KG1 (cell line): ENCODE measurements around the gene ENAH.
"Not testable (repeated sequence)": the region's sequence is repeated elsewhere in the genome, so short reads cannot be mapped to it uniquely, and the experiment has no call there.

ENCODE experiments used
- DNase-seq: peaks from one replicate; lab custom pipeline; 2025; lab: John Stamatoyannopoulos, UW

The ENAH gene

DNA sequence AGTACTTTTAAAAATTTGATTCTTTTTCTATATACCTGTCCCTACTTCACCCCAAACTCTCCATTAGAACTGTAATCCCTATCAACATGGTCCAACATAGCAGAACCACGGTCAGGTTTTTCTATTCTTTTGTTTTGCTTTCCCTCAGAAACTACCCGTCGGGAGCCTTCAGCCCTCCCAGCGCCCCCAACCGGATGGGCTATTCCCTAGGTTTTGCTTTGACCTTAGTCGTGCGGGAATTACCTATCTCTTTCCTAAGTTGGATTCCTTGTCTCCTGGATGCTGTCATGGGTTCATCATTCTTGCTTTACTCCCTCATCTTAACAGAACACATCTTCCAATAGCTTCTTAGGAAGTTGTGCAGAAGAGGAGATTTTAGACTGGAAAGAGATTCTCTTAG is 127.5 kb downstream of the ENAH start:
- no peak for DNase-seq

DNA sequence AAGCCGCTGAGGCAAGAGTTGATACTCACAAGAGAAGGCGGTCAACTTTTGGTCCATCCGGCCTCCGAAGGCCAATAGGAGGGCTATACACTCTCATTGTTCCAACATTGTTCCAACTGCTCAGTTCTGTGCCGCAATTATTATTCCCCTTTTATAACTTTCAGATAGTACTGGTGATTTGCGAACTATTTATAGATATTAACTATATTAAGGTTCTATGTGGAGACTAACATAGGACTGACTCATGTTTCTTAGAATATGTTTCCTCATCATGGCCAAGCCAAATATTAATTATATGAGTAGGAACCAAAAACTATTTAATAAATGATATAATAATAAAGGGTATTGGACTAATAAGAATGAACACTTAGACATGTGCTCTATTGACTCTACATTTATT is 128.4 kb downstream of the ENAH start:
- DNase-seq, result no peak

DNA sequence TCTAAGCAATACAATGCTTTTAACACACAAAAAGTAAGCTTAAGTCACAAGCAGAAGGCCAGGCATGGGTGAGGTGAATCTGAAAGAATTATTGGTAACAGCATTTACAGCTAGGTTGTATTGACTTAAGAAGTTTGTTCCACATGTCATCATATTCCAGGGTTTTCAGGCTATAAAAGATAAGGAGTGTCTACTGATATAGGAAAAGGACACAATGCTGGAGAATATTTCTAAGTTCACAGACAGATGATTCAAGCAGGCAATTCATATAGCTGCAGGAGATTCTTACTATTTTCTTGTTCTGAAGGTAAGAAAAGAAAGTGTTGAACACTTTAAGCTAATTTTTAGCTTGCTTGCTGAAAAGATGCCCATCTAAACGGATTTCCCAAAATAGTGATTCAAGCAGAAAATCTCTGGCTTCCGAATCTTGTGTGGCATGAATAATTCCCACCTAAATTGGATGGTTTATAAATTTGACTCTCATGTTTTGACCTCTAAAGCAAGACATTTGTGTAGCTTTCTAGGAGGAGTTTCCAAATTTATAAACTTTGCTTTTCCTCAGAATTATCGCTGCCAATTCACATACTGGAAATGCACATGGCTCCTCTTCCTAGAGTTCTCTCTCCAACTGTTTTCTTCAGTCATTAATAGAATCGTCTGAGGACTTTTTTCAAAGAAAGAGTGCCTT is 129.5 kb downstream of the ENAH start:
- no peak for DNase-seq

DNA sequence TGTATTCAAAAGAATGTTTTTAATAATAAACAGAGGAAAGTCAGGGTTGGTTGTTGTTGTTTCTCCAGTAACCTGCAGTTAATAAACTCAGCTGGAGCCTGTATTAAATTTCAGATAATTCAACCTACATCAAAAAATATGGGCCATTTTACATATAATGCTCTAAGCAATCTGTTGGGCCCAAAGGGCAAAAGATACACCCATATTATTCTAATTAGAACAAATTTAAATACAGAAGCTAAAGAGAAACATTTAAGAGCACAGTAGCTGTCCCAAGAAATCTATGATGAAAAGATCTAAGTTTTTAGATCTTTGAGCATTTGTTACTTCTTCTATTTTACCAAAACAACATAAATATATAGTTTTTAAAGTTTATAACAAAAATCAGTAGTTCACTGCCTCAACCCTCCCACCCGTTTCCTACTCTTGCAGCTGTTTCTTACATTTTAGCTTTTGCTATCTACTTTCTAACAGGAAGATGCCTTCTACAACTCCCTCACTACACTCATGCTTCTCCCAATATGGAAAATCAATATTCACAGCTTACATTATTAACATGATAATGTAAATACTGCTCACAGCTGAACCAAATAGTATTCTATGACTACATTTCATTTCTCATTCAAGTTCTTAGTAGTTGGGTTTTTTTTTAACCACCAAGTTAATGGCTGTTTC is 130.2 kb downstream of the ENAH start:
- DNase-seq, result no peak

DNA sequence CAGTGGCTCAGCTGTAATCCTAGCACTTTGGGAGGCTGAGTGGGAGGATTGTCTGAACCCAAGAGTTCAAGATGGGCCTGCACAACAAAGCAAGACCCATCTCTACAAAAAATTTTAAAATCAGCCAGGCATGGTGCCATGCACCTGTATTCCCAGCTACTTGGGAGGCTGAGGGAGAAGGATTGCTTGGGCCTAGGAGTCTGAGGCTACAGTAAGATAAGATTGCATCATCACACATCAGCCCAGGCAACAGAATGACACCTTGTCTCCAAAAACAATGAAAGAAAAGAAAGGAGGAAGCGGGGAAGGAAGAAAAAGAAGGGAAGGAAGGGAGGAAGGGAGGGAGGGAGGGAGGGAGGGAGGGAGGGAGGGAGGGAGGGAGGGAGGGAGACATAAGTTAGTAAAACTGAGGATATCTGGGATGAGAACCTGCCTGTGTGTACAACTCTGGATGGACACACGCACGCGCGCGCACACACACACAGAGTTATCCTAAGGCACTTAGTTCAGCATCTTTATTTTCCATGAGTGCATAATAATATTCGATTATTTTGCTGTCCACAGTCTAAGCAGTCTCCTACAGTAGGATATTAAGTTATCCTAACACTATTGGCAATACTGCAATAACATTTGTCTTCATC is 132.2 kb downstream of the ENAH start:
- DNase-seq, result no peak

DNA sequence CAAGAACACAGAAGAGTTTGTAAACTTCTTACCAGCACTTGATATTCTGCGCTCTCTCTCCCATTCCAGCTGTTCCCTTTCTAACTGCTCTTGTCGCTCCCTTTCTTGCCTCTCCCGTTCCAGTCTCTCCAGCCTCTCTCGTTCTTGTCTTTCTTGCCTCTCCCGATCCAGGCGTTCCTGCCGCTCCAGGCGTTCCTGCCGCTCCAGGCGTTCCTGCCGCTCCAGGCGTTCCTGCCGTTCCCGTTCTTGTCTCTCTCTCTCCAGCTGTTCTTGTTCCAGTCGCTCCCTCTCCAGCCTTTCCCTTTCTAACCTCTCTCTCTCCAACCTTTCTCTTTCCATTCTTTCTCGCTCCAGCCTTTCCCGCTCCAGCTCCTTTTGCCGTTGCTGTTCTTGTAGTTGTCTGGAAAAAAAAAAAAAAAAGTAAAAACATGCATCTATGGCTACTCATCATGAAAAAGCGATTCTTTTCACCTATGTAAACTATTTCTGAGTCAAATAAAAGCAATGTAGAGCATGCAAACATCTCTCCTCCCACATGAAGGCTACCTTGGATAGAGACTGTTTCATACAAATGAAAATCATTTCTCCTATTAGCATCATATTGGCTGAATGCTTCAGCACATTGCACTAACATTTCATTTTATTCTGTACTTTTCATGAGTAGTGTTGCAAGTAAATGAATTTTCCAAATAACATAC is 133.6 kb downstream of the ENAH start:
- DNase-seq, result no peak

DNA sequence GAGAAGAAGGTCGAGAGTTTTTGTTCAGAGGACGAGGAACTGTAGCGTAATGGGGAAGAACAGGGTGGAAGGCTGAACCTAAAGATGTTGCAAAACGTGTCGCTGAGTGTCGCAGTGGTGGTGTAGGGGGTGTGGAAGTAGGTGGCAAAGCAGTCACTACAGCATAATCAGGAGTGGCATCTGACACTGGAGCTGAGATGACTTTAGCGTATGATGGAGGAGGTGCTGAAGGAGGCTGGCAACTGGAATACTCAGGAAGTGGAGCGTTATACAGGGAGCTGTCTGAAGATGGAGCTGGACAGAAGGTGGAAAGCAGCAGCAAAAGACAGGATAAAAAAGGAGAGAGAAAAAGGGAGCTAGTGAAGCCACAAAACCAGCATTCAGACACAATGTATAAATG is 135.2 kb downstream of the ENAH start:
- no peak for DNase-seq

DNA sequence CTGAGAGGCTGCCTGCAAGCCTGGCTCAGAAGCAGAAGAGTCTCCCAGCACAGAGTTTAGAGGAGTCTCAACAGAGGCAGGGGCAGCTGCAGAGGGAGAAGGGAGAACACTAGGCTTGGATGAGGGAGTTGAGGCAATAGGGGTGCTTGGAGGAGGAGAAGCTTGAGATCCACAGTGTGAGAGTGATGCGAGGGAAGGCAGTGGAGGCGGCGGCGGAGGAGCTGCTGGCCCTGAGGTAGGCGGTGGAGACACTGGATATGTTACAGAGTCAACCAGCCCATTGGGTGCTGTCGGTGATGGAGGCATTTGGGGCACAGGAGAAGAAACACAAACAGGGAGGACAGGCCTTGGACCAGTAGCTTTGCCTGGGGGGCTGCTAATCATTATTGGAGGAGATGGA is 135.7 kb downstream of the ENAH start:
- no peak for DNase-seq

DNA sequence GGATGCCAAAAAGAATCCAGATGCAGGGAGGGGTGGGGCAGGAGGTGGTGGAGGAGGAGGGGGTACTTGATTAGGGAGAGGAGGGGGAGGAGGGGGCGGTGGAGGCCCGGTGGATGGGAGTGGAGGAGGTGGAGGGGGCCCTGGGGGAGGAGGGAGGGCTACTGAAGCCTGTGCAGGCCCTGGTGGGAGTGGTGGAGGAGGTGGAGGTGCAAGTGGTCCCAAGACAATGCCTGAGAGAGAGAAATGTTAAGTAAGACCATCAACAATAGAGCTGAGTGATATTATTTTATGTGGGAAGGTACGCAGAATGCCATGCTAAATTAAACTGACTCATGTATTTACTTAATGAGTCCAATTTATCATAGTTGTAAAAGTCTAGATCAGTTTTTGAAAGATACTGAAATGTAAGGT is 138.2 kb downstream of the ENAH start:
- no peak for DNase-seq

DNA sequence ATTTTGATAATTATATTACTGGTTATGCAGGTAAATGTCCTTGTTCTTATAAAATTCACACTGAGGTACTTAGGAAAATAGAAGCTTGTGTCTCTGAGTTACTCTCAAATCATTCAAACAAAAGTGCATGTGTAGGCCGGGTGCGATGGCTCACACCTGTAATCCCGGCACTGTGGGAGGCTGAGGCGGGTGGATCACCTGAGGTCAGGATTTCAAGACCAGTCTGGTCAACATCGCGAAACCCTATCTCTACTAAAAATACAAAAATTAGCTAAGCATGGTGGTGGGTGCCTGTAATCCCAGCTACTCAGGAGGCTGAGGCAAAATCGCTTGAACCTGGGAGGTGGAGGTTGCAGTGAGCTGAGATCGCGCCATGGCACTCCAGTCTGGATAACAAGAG is 139.3 kb downstream of the ENAH start:
- not testable (repeated sequence) for DNase-seq

DNA sequence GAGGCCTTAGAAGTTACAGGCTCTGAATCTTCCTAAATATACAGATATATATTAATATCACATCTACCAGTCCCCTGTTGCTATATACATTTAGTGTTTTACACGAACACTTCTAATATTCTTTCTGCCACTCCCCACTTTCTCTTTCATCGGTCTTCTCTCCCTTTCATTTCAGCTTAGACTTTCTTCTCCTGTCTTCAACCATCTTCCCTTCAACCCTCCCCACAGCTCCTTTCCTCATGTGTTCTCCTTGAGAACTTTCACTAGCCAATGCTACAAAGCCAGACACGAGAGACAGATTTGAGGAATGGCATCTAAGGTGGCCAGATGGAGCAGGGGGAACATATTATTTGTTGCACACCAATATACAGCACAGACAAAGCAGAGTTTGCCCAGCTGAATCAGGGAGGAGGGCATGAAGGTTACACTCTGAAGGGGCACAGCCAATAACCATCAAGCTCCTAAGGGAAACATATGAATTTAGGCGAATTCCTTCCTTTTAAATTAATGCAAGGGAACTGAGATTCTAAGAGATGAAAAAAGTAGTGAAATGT is 141.0 kb downstream of the ENAH start:
- DNase-seq, result no peak

DNA sequence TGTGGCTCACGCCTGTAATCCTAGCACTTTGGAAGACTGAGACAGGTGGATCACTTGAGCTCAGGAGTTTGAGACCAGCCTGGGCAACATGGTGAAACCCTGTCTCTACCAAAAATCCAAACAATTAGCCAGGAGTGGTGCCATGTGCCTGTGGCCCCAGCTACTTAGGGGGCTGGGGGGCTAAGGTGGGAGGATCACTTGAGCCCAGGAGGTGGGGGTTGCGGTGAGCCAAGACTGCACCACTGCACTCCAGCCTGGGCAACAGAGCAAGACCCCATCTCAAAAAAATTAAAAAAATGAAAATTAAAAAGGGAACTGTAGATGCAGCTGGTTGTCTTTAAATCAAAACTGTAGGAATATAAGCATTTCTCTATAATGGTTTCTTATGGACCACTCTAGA is 142.2 kb downstream of the ENAH start:
- DNase-seq, result not testable (repeated sequence)

DNA sequence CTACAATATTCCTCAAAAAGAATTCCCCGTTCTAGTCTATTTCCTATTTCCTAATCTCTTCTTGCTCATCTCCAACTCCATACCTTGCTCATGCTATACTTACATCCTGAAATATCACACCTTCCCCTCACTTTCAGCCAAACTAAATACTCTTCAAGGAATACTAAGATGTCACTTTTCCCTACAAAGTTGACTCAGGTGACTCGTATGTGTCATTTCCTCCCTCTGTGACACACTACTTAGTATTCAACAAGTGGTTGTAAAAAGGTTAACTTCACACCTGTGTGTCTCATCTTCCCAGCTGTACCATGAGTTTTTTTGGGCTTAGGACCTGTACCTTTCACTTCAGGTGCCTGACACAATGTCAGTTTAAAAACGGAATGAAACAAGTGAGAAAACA is 143.2 kb downstream of the ENAH start:
- no peak for DNase-seq

DNA sequence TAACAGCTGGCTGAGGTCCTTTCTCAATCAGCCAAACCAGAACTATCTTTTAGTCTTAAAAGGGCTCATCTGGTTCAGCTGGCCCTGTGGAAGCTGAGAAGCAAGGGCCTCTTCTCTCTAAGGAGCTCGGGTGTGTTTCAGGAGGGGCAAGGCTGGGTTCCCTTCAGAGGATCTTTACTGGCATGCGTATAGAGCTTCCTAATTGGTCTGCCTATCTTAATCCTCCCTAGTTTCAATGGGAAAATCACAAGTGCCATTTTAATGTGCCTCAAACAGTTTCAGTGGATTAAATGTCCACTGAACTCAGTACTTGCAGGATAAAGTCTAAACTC is 143.6 kb downstream of the ENAH start:
- DNase-seq, result no peak

DNA sequence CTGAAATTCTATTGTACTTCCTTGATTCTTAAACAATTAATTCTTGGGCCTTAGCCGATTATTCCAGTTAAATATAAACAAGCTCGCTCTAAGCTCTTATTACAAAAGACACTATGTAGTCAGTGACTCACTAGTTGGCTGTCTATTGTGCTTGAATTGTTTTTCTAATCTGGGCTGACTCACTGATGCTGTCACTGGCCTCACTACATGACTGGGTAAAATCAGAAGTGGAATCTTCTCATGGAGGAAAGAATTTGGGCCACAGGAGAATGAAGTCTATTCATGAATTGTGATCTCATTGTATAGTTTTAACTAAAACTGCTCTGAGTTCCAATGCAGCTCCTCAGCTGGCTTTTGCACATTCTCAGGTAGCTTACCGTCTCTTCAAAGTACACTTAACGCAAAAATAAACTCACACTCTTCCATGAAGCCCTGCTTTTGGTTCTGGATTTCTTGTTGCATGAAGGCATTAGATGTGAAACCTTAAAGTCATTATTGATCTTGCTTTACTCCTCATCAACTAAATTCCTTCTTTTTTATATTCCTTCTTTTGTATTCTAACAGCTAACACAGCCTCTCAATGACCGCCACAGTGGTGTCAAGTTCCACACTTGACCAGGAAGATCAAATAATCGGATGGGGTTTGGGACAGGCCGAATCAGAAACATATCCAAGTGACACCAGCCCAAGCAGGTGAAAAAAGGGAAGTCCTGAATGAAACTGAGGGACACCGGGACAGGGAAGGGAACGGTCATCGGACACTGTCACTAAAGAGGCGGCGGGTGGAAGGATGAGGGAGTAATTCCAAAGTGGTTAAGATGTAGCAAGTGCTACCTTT is 144.2 kb downstream of the ENAH start:
- DNase-seq, result no peak

DNA sequence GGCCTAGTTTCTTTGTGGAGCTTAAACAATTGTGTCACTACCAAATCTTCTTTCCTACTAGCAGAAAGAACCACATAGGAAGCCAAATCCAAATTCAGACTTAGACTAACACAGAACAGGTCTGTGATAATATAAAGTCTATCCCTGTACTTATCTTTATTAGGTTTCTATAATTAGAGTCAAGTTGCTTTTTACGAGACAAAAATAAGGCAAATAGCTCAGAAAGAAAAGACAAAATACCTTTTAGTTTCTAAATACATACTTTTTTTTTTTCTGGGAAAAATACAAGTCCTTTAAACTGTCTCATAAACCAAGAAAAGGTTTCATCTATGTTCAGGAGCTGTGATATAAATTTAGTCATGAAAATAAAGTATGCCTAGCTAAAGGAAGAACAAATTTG is 146.2 kb downstream of the ENAH start:
- DNase-seq, result no peak

DNA sequence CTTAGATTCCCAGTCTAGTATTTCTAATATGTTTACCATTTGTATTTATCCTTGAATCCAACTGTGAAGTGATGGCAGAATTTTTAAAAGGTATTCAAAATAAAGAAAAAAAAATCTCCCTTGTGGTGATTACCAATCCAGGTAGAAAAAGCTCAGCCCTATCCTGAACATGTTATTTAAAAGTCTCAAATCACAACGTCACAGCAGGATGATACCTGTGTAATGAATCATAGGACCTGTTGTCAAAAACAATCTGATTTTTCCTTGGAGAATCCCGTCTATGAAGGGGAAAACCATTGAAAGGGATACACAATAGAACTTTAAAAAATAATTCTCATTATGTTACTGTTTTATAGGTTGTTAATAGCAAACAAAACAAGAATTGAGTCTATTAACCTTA is 148.1 kb downstream of the ENAH start:
- DNase-seq, result no peak

DNA sequence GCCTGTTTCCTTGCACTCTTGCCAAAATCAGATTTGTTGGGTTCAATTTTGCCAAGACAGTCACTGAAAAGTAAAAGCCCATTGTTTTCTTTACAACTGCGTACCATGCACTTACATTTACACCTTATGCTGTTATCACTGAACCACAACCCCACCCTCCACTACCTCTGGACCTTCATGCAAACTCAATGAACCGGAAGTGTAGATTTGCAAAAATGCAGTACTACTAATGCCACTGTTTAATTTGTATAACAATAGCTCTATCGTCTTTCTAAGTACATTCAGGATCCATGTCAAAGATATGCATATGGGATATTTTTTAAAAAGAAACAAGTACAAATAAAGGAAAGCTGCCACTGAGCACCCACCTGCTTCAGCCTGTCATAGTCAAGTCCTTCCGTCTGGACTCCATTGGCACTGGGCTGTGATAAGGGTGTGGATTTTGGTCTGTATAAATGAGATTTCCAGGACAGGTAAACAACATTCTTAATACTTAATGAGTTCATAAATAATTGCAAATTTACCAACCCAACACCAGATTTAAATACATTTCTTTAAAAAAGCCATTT is 152.2 kb downstream of the ENAH start:
- no peak for DNase-seq

DNA sequence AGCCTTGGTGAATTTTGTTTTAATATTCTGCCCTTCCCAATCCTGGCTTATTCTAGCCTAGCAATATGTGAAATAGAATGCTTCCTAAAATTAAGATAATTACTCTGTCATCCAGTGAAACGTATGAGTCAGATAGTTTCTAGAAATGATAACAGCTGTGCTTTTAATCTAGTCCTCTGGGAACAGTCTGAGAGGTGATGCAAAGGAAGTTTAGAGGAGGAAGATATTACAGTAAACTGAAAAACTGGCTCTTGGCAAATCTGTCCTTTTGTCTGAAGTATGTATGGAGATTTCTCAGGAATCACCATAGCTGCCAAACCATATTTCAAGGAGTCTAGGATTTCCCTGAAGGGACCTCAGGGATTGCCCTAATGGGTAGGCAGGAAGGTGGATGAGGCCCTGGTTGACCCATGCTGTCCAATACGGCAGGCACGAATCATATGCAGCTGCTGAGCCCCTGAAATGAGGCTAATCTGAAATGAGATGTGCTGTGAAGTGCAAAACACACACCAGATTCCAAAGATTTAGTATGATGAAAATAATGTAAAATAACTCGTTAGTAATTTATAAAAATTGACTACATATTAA is 154.3 kb downstream of the ENAH start:
- no peak for DNase-seq

DNA sequence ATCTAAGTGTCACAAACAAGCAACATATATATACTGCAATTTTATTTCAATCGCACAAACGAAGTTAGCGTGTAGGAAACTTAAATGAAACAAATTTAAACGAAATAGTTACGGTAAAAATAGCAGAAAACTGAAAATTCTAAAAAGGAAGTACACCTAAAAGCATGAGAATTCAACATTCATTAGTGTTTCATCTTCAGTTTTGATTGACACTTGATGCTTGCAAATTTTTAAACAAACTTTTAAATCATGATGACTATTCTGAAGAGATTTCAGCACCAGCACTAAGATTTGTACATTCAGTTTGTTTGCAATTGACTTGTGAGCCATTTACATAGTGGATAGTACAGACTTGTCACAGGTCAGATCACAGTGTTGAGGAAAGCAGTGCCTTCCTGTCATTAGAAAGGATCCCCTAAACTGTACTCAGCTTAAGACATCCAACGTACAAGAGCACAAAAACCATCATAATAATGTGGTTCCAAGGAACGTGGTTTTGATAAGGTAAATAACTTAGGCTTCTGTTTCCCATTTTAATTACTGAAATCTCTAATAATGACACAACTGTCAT is 158.0 kb downstream of the ENAH start:
- DNase-seq, result no peak
